Endothelial cell (in vitro differentiated cells): ENCODE results near the gene GSG1L. TPM values are rescaled to one million over a fixed set of nuclear protein-coding genes. Genes with fewer than 3 reads are reported as not detected.
"Not testable (repeated sequence)": the region's sequence is repeated elsewhere in the genome, so short reads cannot be mapped to it uniquely, and the experiment has no call there.

ENCODE experiments used
- DNase-seq: peaks from one replicate; pipeline ENCODE4 v3.0.0; 2021; ENCODE audit warnings: low spot score
- H3K27ac Mint-ChIP-seq: one replicate; pipeline ENCODE4 v1.8.0; 2021; ENCODE audit warnings: mixed read lengths, inconsistent platforms; ENCODE audit not compliant: unreplicated experiment
- H3K27me3 Mint-ChIP-seq: one replicate; pipeline ENCODE4 v1.8.0; 2021; ENCODE audit warnings: mild to moderate bottlenecking, moderate library complexity, mixed read lengths, inconsistent platforms; ENCODE audit not compliant: unreplicated experiment
- H3K36me3 Mint-ChIP-seq: one replicate; pipeline ENCODE4 v1.8.0; 2021; ENCODE audit warnings: mild to moderate bottlenecking, low read depth, mixed read lengths, inconsistent platforms; ENCODE audit not compliant: unreplicated experiment
- H3K4me1 Mint-ChIP-seq: one replicate; pipeline ENCODE4 v1.8.0; 2021; ENCODE audit warnings: mild to moderate bottlenecking, mixed read lengths, inconsistent platforms; ENCODE audit not compliant: unreplicated experiment
- H3K4me3 Mint-ChIP-seq: one replicate; pipeline ENCODE4 v1.8.0; 2021; ENCODE audit warnings: mild to moderate bottlenecking, mixed read lengths, inconsistent platforms; ENCODE audit not compliant: unreplicated experiment
- H3K9me3 Mint-ChIP-seq: one replicate; pipeline ENCODE4 v1.8.0; 2021; ENCODE audit warnings: mixed read lengths, inconsistent platforms; ENCODE audit not compliant: unreplicated experiment
- CTCF ChIP-seq: fragments of 200-600 bp; sonication (generic); IDR thresholded peaks from one replicate; pipeline ENCODE4 v1.5.0; 2021; ENCODE audit warnings: antibody characterized with exemption; ENCODE audit not compliant: unreplicated experiment
- total RNA-seq: library from RNA; stranded (reverse); fragmentation: NEBNext Ultra II Directional; extraction: Animal tissue kit (Norgen Biotek cat#: 25700); gene quantifications from one replicate; pipeline ENCODE4 v1.2.1, GENCODE V29; 2021; ENCODE audit not compliant: unreplicated experiment

GSG1L gene
- total RNA-seq, 1 donor from 2014 or later: 0.38 TPM

- H3K4me3 Mint-ChIP-seq: no peak overlapping the region
- no peaks in the 10 kb centered on the region for H3K36me3 Mint-ChIP-seq
- H3K9me3 Mint-ChIP-seq: no peaks in the 10 kb centered on the region
- H3K4me1 Mint-ChIP-seq: no peaks in the 10 kb centered on the region
- no peaks in the 10 kb centered on the region for H3K27me3 Mint-ChIP-seq
- no peak for TF ChIP-seq CTCF
- DNase-seq: no peak
- no peak overlapping the region for H3K27ac Mint-ChIP-seq
Measured at GRCh38 chr16:27980919-27981700, 82.4 kb downstream of the GSG1L start.

- no peak for TF ChIP-seq CTCF
- no peaks in the 10 kb centered on the region for H3K27me3 Mint-ChIP-seq
- H3K9me3 Mint-ChIP-seq: no peaks in the 10 kb centered on the region
- H3K4me3 Mint-ChIP-seq: no peak overlapping the region
- no peak overlapping the region for H3K27ac Mint-ChIP-seq
- H3K4me1 Mint-ChIP-seq: no peaks in the 10 kb centered on the region
- DNase-seq: no peak
- no peaks in the 10 kb centered on the region for H3K36me3 Mint-ChIP-seq
Measured at GRCh38 chr16:27980076-27980775, 83.3 kb downstream of the GSG1L start.

GRCh38 chr16:27979668-27980067 is 83.8 kb downstream of the GSG1L start:
- H3K27ac Mint-ChIP-seq, H3K4me1 Mint-ChIP-seq, H3K36me3 Mint-ChIP-seq, H3K9me3 Mint-ChIP-seq, H3K4me3 Mint-ChIP-seq, DNase-seq, H3K27me3 Mint-ChIP-seq: not testable (repeated sequence)

- no peak for DNase-seq
- no peaks in the 10 kb centered on the region for H3K9me3 Mint-ChIP-seq
- no peak for TF ChIP-seq CTCF
- H3K27me3 Mint-ChIP-seq: no peaks in the 10 kb centered on the region
- no peaks in the 10 kb centered on the region for H3K36me3 Mint-ChIP-seq
- no peaks in the 10 kb centered on the region for H3K4me1 Mint-ChIP-seq
- H3K27ac Mint-ChIP-seq: no peak overlapping the region
- no peak overlapping the region for H3K4me3 Mint-ChIP-seq
Measured at GRCh38 chr16:27978876-27979275, 84.6 kb downstream of the GSG1L start.

GRCh38 chr16:27977966-27978365 is 85.5 kb downstream of the GSG1L start:
- Mint-ChIP-seq H3K4me1 (no peaks in the 10 kb centered on the region), H3K36me3 (no peaks in the 10 kb centered on the region), H3K9me3 (no peaks in the 10 kb centered on the region), H3K27me3 (no peaks in the 10 kb centered on the region), H3K4me3 (no peak overlapping the region), H3K27ac (no peak overlapping the region)
- TF ChIP-seq CTCF: no peak
- DNase-seq: no peak
